ENCODE data around the gene TCOF1. TPM values are rescaled to one million over a fixed set of nuclear protein-coding genes. Genes with fewer than 3 reads are reported as not detected.

TCOF1 gene
- total RNA-seq, 2 donors from 2014 or later, result 23.4 to 47.0 TPM

- no peak for ATAC-seq (ENCODE audit: insufficient number of reproducible peaks, low FRiP score, low read depth)
- Histone ChIP-seq H3K4me1 (ENCODE audit: control insufficient read depth in 1 of 2, low read depth in 2 of 2) (peaks cover 0 to 10% of the 10 kb centered on the region in 2 donors), H3K27ac (no peak overlapping the region), H3K27me3 (replicated peaks; ENCODE audit: insufficient read depth) (no peaks in the 10 kb centered on the region), H3K36me3 (no peaks in the 10 kb centered on the region), H3K4me3 (no peak overlapping the region), H3K9me3 (no peaks in the 10 kb centered on the region)
- no peak for TF ChIP-seq CTCF (IDR thresholded peaks at IDR 0.05)
- DNase-seq (ENCODE audit: low spot score), result no peak
These were observed 32.1 kb upstream of the TCOF1 start for GRCh38 chr5:150325426-150325825.

- no peak for DNase-seq (ENCODE audit: low spot score)
- TF ChIP-seq CTCF (IDR thresholded peaks at IDR 0.05), result no peak
These were observed 30.8 kb upstream of the TCOF1 start for GRCh38 chr5:150326707-150327106.

GRCh38 chr5:150327139-150327538 lies 30.4 kb upstream of the TCOF1 start:
- Histone ChIP-seq H3K27ac (no peak overlapping the region), H3K4me1 (ENCODE audit: control insufficient read depth in 1 of 2, low read depth in 2 of 2) (peaks cover 0 to 10% of the 10 kb centered on the region in 2 donors), H3K27me3 (replicated peaks; ENCODE audit: insufficient read depth) (no peaks in the 10 kb centered on the region), H3K9me3 (no peaks in the 10 kb centered on the region), H3K36me3 (no peaks in the 10 kb centered on the region), H3K4me3 (no peak overlapping the region)
- TF ChIP-seq CTCF (IDR thresholded peaks at IDR 0.05), result no peak
- DNase-seq (ENCODE audit: low spot score), result no peak
- no peak for ATAC-seq (ENCODE audit: insufficient number of reproducible peaks, low FRiP score, low read depth)

More at GRCh38 chr5:150326707-150327106, 30.8 kb upstream of the TCOF1 start:
- H3K27ac ChIP-seq, result no peak overlapping the region
- H3K4me3 ChIP-seq, result no peak overlapping the region
- H3K36me3 ChIP-seq, result no peaks in the 10 kb centered on the region
- no peaks in the 10 kb centered on the region for H3K9me3 ChIP-seq
- ATAC-seq (ENCODE audit: insufficient number of reproducible peaks, low FRiP score, low read depth), result no peak
- H3K4me1 ChIP-seq (ENCODE audit: control insufficient read depth in 1 of 2, low read depth in 2 of 2), result peaks cover 0 to 10% of the 10 kb centered on the region in 2 donors
- H3K27me3 ChIP-seq (replicated peaks; ENCODE audit: insufficient read depth), result no peaks in the 10 kb centered on the region

GRCh38 chr5:150328515-150328914 lies 29.0 kb upstream of the TCOF1 start:
- no peaks in the 10 kb centered on the region for H3K36me3 ChIP-seq
- H3K4me1 ChIP-seq (ENCODE audit: control insufficient read depth in 1 of 2, low read depth in 2 of 2), result peaks cover 0 to 10% of the 10 kb centered on the region in 2 donors
- H3K9me3 ChIP-seq, result no peaks in the 10 kb centered on the region
- H3K4me3 ChIP-seq, result no peak overlapping the region
- ATAC-seq (ENCODE audit: insufficient number of reproducible peaks, low FRiP score, low read depth) (no peak), DNase-seq (ENCODE audit: low spot score) (no peak)
- no peaks in the 10 kb centered on the region for H3K27me3 ChIP-seq (replicated peaks; ENCODE audit: insufficient read depth)
- no peak overlapping the region for H3K27ac ChIP-seq
- no peak for TF ChIP-seq CTCF (IDR thresholded peaks at IDR 0.05)

GRCh38 chr5:150329038-150329437 lies 28.5 kb upstream of the TCOF1 start:
- Histone ChIP-seq H3K4me3 (no peak overlapping the region), H3K4me1 (ENCODE audit: control insufficient read depth in 1 of 2, low read depth in 2 of 2) (peaks cover 0 to 10% of the 10 kb centered on the region in 2 donors), H3K9me3 (no peaks in the 10 kb centered on the region), H3K27me3 (replicated peaks; ENCODE audit: insufficient read depth) (no peaks in the 10 kb centered on the region), H3K36me3 (no peaks in the 10 kb centered on the region), H3K27ac (no peak overlapping the region)
- no peak for TF ChIP-seq CTCF (IDR thresholded peaks at IDR 0.05)
- no peak for DNase-seq (ENCODE audit: low spot score)
- no peak for ATAC-seq (ENCODE audit: insufficient number of reproducible peaks, low FRiP score, low read depth)

All from thoracic aorta (tissue), 2 donors.